AG09309 (cell line): Measurements from ENCODE around the gene BORCS6.

ENCODE experiments used
- DNase-seq: peaks from one replicate; pipeline ENCODE4 v3.0.0-alpha.2; 2010; ENCODE audit warnings: low read depth
- H3K4me3 ChIP-seq: 2 replicates; pipeline ENCODE4 v1.5.1; 2011; ENCODE audit warnings: mild to moderate bottlenecking, low read depth, low read length, moderate library complexity; ENCODE audit not compliant: control insufficient read depth
- CTCF ChIP-seq: IDR thresholded peaks from 2 replicates; pipeline ENCODE4 v1.5.1; 2011; ENCODE audit warnings: mild to moderate bottlenecking, low read depth, low read length, inconsistent platforms; ENCODE audit not compliant: insufficient read depth, control insufficient read depth; ENCODE audit errors: missing control alignments

The BORCS6 gene

GRCh38 chr17:8143581-8144400, 46.2 kb downstream of the BORCS6 start:
- no peak for DNase-seq
- TF ChIP-seq CTCF = no peak
- no peak overlapping the region for H3K4me3 ChIP-seq

- H3K4me3 ChIP-seq = no peak overlapping the region
- DNase-seq = no peak
- no peak for TF ChIP-seq CTCF
Observed at GRCh38 chr17:8142887-8143580, 46.9 kb downstream of the BORCS6 start.

GRCh38 chr17:8142158-8142886, 47.7 kb downstream of the BORCS6 start:
- H3K4me3 ChIP-seq = no peak overlapping the region

GRCh38 chr17:8141741-8142140, 48.2 kb downstream of the BORCS6 start:
- no peak for DNase-seq
- H3K4me3 ChIP-seq = no peak overlapping the region
- TF ChIP-seq CTCF = no peak

More at GRCh38 chr17:8142158-8142886, 47.7 kb downstream of the BORCS6 start:
- TF ChIP-seq CTCF = no peak
- DNase-seq = no peak

GRCh38 chr17:8141045-8141444, 48.9 kb downstream of the BORCS6 start:
- TF ChIP-seq CTCF = no peak
- H3K4me3 ChIP-seq = no peak overlapping the region
- no peak for DNase-seq
